ENCODE data around the gene C10orf95.

GRCh38 chr10:102402512-102402896, 48.8 kb downstream of the C10orf95 start:
- TF ChIP-seq, protein P1, sequence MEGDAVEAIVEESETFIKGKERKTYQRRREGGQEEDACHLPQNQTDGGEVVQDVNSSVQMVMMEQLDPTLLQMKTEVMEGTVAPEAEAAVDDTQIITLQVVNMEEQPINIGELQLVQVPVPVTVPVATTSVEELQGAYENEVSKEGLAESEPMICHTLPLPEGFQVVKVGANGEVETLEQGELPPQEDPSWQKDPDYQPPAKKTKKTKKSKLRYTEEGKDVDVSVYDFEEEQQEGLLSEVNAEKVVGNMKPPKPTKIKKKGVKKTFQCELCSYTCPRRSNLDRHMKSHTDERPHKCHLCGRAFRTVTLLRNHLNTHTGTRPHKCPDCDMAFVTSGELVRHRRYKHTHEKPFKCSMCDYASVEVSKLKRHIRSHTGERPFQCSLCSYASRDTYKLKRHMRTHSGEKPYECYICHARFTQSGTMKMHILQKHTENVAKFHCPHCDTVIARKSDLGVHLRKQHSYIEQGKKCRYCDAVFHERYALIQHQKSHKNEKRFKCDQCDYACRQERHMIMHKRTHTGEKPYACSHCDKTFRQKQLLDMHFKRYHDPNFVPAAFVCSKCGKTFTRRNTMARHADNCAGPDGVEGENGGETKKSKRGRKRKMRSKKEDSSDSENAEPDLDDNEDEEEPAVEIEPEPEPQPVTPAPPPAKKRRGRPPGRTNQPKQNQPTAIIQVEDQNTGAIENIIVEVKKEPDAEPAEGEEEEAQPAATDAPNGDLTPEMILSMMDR (IDR thresholded peaks at IDR 0.05), result no peak
- no peak for TF ChIP-seq POLR2A (IDR thresholded peaks at IDR 0.05)
